ENCODE results near the gene AUTS2.

Gene AUTS2

GRCh38 chr7:69746383-69746782 lies 148.1 kb downstream of the AUTS2 start:
- no peak for TF ChIP-seq CTCF (IDR thresholded peaks at IDR 0.05)

GRCh38 chr7:69747144-69747543 lies 148.9 kb downstream of the AUTS2 start:
- TF ChIP-seq CTCF (IDR thresholded peaks at IDR 0.05), result no peak

- TF ChIP-seq CTCF (IDR thresholded peaks at IDR 0.05), result no peak
These were observed 150.3 kb downstream of the AUTS2 start for GRCh38 chr7:69748530-69748929.

GRCh38 chr7:69749372-69749979 lies 151.2 kb downstream of the AUTS2 start:
- TF ChIP-seq CTCF (IDR thresholded peaks at IDR 0.05), result no peak

GRCh38 chr7:69749994-69750393 lies 151.7 kb downstream of the AUTS2 start:
- no peak for TF ChIP-seq CTCF (IDR thresholded peaks at IDR 0.05)

GRCh38 chr7:69751026-69751425 lies 152.8 kb downstream of the AUTS2 start:
- TF ChIP-seq CTCF (IDR thresholded peaks at IDR 0.05), result no peak

GRCh38 chr7:69753981-69754380 lies 155.7 kb downstream of the AUTS2 start:
- no peak for TF ChIP-seq CTCF (IDR thresholded peaks at IDR 0.05)

GRCh38 chr7:69754476-69754875 lies 156.2 kb downstream of the AUTS2 start:
- no peak for TF ChIP-seq CTCF (IDR thresholded peaks at IDR 0.05)

Data from LNCAP (cell line).